ENCODE data around the gene CFAP77.

- TF ChIP-seq CTCF (IDR thresholded peaks at IDR 0.05) (no peak), POLR2A (IDR thresholded peaks at IDR 0.05) (no peak)
Measured at GRCh38 chr9:132531710-132532570, 121.9 kb downstream of the CFAP77 start.
